Right hindlimb (tissue), 1 donor: ENCODE results near the gene BAIAP2L1.
"Not testable (repeated sequence)": the region's sequence is repeated elsewhere in the genome, so short reads cannot be mapped to it uniquely, and the experiment has no call there.

ENCODE experiments used
- DNase-seq: peaks from one replicate; pipeline ENCODE4 v3.0.0-alpha.2; 2018

Gene BAIAP2L1, protein sequence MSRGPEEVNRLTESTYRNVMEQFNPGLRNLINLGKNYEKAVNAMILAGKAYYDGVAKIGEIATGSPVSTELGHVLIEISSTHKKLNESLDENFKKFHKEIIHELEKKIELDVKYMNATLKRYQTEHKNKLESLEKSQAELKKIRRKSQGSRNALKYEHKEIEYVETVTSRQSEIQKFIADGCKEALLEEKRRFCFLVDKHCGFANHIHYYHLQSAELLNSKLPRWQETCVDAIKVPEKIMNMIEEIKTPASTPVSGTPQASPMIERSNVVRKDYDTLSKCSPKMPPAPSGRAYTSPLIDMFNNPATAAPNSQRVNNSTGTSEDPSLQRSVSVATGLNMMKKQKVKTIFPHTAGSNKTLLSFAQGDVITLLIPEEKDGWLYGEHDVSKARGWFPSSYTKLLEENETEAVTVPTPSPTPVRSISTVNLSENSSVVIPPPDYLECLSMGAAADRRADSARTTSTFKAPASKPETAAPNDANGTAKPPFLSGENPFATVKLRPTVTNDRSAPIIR

DNA sequence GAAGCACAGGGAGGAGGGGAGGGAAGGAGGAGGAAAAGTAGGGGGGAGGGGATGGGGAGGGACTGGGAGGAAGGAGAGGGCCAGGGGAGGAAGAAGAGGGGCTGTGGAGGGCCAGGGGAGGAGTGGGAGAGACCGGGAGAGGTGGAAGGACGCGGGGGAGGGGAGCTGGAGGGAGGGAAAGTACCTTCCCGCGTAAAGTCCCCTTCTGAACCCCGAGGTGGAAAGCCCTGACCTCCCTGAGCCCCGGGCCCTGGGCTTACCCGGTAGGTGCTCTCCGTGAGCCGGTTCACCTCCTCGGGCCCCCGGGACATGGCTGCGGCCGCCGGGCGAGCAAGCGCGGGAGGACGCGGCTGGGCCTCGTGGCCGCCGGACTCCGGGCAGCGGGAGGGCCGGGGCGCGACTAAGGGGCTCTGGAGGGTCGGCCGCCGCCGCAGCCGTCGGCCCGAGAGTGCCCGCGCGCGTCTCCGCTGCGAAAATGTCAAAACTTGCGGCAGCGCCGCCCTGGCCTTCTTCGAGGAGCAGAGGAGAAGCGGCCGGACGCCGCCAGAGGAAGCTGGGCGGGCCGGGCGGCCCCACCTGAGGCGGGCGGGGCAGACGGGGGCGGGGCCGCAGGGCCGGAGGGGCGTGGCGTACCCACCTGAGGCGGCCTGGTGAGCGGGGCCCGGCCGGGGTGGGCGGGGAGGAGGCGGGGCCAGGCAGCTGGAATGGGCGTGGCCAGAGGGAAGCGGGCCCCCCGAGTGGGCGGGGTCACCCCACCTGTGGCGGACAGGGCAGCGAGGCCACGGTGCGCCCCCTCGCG lies at the start of gene BAIAP2L1:
Gene BAIAP2L1 (minus strand): TSS at position 549 of the 799 bp plus-strand sequence. CDS start 238 bp downstream, at position 311.
- peak; percentile 84 for DNase-seq

DNA sequence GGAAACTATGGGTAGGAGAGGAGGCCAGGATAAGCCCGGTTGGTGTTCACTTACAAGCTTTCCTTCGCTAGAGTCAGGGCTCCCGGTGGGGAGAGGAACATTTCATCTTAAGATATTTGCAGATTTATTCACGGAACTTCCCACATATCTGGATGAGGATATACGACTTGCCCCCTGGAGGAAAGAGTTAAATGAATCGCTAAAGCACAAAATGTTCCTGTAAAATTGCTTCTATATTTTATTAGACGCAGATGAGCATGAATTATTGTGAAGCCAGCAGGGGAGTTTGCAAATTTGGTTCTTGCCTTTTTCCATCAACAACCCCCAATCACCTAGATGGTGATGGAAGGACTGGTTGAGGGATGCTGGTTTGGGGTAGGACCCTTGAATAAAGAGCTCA lies 47.9 kb upstream of the BAIAP2L1 start:
- DNase-seq: no peak

DNA sequence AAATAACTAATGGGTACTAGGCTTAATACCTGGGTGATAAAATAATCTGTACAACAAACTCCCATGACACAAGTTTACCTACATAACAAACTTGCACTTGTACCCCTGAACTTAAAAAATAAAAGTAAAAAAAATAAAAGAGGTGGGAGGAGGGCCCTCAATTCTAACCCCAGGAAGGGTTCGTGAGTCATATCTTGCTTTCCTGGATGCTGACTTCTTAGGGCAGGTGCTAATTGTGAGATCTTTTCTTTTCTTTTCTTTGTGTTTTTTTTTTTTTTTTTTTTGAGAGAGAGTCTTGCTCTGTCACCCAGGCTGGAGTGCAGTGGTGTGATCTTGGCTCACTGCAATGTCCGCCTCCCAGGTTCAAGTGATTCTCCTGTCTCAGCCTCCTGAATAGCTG lies 40.1 kb upstream of the BAIAP2L1 start:
- DNase-seq: not testable (repeated sequence)

DNA sequence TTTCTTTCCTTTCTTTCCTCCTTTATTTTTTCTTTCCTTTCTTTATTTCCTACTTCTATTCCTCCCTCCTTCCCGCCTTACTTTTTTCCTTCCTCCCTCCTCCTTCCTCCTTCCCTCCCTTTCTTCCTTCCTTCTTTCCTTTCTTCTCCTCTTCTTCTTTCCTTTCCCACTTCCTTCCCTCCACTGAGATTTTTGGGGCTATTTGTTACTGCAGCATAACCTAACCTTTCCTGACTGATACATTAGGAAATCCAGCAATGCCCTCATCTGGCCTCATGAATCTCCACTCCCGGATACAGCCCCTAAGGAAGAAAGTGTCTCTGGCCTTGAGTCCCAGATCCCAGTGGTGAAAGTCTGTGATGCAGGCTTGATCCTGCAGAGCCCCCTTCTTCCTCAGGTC lies 38.6 kb upstream of the BAIAP2L1 start:
- DNase-seq: no peak

DNA sequence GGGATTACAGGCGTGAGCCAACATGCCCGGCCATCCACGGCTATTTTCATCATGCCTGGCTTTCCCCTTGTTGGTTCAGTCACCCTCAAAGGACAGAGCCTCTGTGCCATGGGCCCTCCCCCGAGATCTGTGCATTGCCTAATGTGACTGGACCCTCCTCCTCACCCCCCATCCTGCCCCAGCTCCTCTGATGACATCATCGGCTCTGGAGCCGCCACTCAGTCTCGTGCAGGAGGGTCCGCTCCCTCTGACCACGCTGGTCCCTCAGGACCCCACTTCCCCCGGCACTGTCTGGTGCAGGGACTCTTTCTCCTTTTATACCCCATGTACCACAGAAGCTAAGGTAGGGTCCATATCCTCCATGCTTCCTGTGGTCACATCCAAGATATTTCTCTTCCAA lies 33.2 kb upstream of the BAIAP2L1 start:
- DNase-seq: no peak

DNA sequence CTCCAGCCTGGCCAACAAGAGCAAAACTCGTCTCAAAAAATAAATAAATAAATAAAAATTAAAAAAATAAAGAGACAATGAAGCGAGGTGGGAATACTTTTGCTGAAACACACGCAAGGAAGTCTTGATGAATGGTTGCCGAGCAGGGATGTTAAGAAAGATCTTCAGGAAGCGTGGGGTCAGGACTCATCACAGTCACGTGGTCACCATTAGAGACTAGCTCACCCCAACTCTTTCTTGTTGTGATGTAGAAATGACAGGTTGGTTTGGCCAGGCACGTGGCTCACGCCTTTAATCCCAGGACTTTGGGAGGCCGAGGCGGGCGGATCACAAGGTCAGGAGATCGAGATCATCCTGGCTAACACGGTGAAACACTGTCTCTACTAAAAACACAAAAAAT lies 28.9 kb upstream of the BAIAP2L1 start:
- DNase-seq: no peak

DNA sequence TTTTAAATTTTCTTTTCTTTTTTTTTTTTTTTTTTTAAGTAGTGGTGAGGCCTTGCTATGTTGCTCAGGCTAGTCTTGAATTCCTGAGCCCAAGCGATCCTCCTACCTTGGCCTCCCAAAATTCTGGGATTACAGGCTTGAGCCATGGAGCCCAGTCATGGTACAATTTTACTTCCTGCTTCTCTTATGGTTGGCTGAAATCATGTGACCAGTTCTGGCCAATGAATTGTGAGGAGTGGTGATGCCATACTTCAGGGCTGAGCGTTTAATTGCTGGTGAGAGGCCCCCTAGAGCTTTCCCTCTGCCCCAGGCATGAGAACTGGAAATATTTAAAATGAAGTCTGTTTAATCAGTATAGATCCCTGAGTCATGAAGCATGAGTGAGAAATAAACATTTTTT lies 22.2 kb upstream of the BAIAP2L1 start:
- no peak for DNase-seq

DNA sequence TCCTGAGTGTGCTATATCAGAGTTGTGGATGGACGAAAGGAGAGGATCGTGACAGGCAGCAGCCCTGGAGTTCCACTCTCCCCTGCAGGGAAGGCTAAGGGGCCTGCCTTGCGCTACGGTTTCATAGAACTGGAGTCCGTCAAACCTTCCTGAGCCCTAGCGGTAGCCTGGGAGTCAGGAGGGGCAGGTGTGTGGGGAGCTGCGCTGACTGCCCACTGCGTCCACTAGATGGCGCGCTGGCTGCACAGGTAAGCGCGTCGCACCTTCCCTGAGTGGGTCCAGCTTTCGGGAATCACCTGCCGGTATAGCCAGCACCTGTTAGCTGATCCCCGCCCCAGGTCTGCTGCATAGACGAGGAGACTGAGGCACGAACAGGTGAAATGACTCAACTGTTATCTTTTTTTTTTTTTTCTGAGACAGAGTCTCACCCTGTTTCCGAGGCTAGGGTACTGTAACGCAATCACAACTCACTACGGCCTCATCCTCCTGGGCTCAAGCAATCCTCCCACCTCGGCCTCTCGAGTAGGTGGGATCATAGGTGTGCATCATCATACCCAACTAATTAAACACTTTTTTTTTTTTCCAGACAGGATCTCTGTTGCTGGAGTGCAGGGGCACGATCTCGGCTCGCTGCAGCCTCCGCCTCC lies 20.2 kb upstream of the BAIAP2L1 start:
- peak; percentile 31 for DNase-seq

DNA sequence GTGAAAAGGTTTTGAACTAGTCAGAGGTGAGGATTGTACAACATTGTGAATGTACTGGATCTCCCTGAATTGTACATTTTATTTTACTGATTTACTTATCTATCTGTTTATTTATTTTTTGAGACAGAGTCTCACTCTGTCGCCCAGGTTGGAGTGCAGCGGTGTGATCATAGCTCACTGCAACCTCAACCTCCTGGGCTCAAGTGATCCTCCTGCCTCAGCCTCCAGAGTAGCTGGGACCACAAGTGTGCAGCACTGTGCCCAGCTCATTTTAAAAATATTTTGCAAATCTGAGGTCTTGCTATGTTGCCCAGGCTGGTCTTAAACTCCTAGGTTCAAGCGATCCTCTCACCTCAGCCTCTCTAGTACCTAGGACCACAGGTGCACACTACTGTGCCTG lies 19.1 kb upstream of the BAIAP2L1 start:
- not testable (repeated sequence) for DNase-seq

DNA sequence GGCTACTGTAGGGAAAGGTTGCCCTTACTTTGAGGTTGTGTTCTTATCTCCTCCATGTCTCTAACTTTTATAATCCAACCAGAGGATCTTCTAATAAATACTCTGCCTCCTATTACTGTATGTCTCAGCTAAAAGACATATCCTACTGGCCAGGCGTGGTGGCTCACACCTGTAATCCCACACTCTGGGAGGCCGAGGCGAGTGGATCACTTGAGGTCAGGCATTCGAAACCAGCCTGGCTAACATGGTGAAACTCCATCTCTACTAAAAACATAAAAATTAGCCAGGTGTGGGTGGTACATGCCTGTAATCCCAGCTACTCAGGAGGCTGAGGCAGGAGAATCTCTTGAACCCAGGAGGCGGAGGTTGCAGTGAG lies 18.4 kb upstream of the BAIAP2L1 start:
- not testable (repeated sequence) for DNase-seq

DNA sequence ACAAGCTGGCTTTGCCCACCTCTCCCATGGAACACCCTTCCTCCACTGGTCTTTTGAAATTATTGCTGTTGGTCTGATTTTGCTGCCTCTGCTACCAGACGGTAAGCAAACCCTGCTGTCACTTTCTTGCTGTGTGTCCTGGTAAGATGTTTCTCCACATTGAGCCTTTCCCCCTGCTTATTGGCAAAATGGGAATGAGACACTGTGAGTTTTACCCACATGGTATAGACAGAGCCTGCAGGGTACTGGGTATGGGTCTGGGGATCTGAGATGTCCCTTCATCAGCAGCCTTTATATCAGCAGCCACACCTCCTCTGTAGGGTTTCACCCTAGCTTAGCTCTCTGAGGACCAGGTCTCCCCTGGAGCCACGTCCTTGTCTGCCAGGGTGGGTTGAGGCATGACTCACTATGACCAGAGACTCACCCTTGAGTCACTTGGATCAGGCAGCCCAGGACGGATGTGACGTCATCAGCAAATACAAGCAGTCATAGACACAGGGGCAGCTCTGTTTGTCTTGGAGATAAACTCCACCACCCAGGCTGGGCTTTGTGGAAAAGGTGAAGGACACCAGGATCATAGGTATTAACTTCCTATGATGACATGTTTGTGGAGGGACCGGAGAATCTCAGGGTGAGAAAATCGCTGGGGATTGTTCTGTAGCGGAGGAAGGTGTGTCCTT lies 17.9 kb upstream of the BAIAP2L1 start:
- DNase-seq: no peak

DNA sequence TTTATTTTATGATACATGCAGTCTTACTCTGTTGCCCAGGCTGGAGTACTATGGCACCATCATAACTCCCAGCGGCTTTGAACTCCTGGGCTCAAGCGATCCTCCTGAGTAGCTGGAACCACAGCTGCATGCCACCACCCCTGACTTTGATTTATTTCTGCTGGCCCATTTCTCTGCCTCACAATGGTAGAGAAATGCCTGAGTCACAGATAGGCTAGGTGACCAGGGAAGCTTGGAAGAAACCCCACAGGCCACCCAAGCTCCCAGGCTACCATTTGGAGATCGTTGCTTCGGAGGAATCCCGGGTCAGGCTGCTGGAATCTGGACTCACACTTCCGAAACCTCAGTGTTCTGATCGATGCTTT lies 17.4 kb upstream of the BAIAP2L1 start:
- no peak for DNase-seq

DNA sequence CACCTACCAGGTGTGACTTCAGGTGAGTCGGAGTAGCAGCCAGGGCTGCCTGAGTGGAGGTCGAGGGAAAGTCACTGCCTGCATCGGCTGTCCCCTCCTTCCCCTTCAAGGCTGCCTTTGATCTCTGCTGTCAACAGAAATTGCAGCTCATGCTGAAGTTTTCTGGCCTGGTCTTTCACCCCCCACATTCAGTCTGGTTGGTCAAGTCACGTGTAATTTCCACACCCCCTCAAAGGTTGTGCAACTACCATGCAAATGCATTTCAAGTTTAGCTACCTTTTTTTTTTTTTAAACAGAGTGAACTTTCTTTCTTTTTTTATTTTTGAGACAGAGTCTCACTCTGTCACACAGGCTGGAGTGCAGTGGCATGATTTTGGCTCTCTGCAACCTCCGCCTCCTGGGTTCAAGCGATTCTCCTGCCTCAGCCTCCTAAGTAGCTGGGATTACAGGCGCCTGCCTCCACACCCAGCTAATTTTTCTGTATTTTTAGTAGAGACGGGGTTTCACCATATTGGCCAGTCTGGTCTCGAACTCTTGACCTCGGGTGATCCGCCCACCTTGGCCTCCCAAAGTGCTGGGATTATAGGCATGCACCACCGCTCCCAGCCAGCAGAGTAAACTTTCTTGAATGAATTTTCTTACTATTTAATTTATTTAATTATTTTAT lies 16.8 kb upstream of the BAIAP2L1 start:
- not testable (repeated sequence) for DNase-seq

DNA sequence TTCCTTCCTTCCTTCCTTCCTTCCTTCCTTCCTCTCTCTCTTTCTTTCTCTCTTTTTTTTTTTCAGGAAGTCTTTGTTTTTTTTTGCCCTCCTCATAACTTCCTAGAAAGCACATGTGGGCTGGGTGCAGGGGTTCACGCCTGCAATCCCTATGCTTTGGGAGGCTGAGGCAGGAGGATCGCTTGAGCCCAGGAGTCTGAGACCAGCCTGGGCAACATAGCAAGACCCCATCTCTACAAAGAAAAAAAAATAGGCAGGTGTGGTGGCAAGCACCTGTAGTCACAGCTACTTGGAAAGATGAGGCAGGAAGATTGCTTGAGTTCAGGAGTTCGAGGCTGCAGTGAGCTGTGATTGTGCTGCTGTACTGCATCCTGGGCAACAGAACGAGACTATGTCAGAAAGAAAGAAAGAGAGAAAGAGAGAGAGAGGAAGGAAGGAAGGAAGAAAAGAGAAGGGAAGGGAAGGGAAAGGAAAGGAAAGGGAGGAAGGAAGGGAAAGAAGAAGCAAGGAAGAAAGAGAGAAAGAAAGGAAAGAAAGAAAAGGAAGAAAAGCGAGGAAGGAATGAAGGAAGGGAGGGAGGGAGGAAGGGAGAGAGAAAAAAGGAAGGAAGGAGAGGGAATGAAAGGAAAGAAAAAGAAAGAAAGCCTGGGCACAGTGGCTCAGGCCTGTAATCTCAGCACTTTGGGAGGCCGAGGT lies 13.5 kb upstream of the BAIAP2L1 start:
- no peak for DNase-seq

DNA sequence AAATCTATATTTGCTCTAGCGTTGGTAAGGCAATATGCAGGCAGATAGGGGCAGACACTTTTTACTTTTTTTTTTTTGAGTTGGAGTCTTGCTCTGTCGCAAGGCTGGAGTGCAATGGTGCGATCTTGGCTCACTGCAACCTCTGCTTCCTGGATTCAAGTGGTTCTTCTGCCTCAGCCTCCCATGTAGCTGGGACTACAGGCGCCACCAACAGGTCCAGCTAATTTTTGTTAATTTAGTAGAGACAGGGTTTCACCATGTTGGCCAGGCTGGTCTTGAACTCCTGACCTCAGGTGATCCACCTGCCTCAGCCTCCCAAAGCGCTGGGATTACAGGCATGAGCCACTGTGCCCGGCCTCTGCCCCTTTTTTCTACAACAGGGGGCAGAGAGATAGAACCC lies 12.8 kb upstream of the BAIAP2L1 start:
- DNase-seq: not testable (repeated sequence)

DNA sequence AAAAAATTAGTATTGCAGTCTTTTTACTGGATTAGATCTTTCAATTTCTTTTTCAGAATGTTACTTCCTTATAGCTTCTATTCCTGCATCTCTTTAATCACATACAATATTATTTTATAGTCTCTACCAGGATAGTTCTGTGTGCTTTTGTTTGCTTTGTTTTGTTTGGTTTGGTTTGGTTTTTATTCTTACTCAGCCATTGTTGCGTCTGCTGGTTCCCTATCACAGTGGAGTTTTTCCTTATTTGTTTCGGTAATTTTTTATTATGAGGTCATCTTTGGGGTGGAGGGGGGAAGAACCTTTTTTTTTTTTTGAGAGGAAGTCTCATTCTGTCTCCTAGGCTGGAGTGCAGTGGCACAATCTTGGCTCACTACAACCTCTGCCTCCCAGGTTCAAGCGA lies 9.0 kb upstream of the BAIAP2L1 start:
- no peak for DNase-seq

DNA sequence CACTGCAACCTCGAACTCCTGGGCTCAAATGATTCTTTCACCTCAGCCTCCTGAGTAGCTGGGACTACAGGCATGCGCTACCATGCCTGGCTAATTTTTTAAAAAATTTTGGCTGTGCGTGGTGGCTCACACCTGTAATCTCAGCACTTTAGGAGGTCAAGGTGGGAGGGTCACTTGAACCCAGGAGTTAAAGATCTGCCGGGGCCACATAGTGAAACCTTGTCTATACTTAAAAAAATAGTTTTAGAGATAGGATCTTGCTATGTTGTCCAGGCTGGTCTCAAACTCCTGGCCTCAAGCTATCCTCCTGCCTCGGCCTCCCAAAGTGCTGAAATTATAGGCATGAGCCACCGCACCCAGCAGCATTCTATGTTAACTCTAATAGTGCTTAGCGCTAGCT lies 7.3 kb upstream of the BAIAP2L1 start:
- DNase-seq: not testable (repeated sequence)

DNA sequence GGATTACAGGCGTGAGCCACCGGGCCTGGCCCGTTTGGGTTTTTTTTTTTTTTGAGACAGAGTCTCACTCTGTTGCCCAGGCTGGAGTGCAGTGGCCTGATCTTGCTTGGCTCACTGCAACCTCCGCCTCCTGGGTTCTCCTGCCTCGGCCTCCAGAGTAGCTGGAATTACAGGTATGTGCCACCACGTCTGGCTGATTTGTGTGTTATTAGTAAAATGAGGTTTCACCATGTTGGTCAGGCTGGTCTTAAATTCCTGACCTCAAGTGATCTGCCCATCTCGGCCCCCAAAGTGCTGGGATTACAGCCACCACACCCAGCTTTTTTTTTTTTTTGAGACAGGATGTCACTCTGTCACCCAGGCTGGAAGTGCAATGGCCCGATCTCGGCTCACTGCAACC lies 5.9 kb upstream of the BAIAP2L1 start:
- no peak for DNase-seq

DNA sequence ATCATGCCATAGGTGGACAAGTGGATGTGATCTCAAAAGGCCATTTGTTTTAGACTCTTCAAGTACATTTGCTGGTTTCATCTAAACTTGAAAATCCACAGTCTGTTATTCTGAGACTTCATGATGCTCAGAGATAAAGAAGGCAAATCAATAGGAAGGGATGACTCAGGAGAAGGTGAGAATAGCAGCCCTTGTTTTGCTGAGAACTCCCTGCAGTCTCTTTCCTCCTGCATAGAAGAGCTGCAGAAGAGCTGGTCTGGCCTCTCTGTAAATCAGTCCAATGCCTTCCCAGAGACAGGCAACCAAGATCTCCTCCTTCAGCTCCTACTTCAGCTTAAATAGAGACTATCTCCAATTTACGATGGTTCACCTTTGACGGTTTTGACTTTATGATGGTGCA lies 4.0 kb upstream of the BAIAP2L1 start:
- no peak for DNase-seq

DNA sequence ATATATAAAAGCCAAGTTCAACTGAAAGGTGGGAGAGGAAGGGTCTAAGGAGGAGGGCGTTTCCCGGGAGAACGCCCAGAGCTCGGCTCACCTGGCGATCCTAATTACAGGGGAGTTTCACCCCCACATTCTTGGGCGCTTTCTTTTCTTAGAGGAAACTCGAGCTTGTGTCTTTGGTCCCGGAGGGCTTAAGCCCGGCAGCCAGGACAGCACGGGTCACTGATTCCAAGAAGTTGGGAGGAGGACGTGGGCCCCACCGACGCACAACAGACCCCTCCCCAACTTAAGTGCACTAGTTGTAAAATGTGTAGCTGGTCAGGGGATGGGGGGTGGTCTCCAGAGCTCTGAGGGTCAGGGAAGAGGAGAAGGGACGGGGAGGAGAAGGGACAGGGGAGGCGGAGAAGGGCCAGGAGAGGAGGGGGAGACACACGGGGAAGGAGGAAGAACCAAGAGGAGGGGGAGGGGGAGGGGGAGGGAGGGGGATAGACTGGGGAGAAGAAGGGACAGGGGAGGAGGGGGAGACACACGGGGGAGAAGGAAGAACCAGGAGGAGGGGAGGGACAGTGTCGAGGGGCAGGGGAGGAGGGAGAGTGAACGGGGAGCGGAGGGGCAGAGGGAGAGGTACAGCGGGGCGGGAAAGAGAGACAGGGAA lies 874 bp downstream of the BAIAP2L1 start:
- no peak for DNase-seq

DNA sequence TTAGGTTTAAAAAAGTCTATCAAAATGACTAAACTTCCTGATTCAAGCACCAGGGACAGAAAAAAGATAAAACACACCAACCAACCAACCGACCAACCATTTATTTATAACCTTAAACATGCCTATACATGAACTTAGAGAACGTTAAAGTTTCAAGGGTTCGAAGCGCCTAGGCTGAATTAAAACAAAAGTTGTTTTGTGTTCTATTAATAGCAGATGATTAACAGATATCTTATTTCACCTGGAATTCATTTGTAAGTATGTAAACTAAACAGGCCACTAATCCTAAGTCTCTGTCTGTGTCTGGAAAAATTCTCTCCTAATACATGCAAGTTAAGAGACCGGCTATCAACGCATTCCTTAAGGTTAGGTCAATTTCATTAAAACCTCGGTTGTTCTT lies 1.4 kb downstream of the BAIAP2L1 start:
- DNase-seq: no peak
